K562 (cell line): ENCODE measurements around the gene P2RY4. TPM values are rescaled to one million over a fixed set of nuclear protein-coding genes. Genes with fewer than 3 reads are reported as not detected.
A peak's percentile ranks its signal among the peaks of the same experiment; 100 is the strongest.

Source experiments
- HEY1 ChIP-seq: fragments of 250-450 bp; sonication (Bioruptor Pico); IDR thresholded peaks from 2 replicates; pipeline ENCODE4 v1.5.0; 2020; ENCODE audit warnings: mild to moderate bottlenecking, moderate library complexity, borderline replicate concordance
- RAD21 ChIP-seq, 2 experiments: fragments of 250-450 bp in 1 of 2; fragments of 450-650 bp in 1 of 2; sonication (Bioruptor Pico) in 1 of 2; formaldehyde crosslinking in 1 of 2; IDR thresholded peaks in 1 of 2; conservative IDR thresholded peaks in 1 of 2; 2 replicates each; pipeline versions ENCODE4 v1.4.0 to v1.8.0; 2020 to 2022; ENCODE audit warnings: mild to moderate bottlenecking in 2 of 2, moderate library complexity in 1 of 2
- RAD51 ChIP-seq: fragments of 450-650 bp; IDR thresholded peaks from 2 replicates; pipeline ENCODE4 v1.7.1; 2016; ENCODE audit warnings: low read depth, mild to moderate bottlenecking, borderline replicate concordance
- RCOR1 ChIP-seq, 2 experiments: IDR thresholded peaks; 2 replicates each; pipeline ENCODE4 v1.6.1; 2012; ENCODE audit warnings: low read depth in 2 of 2, low read length in 2 of 2, borderline replicate concordance in 1 of 2, improper control_type of control experiment in 1 of 2
- REST ChIP-seq, 2 experiments: fragments of 450-650 bp; formaldehyde crosslinking in 1 of 2; IDR thresholded peaks; 2 replicates each; pipeline versions ENCODE4 v1.4.0 to v1.6.1; 2014 to 2020; ENCODE audit warnings: mild to moderate bottlenecking in 2 of 2, borderline replicate concordance in 1 of 2, low read depth in 1 of 2
- SMC3 ChIP-seq: conservative IDR thresholded peaks from 2 replicates; pipeline ENCODE4 v1.6.1; 2011; ENCODE audit warnings: low read depth, low read length, improper control_type of control experiment; ENCODE audit not compliant: insufficient read depth
- STAG1 ChIP-seq: sonication (generic); formaldehyde crosslinking; IDR thresholded peaks from 2 replicates; pipeline ENCODE4 v1.5.0; 2020; ENCODE audit warnings: missing genetic modification reagents, borderline replicate concordance
- STAT5A ChIP-seq: IDR thresholded peaks from 2 replicates; pipeline ENCODE4 v1.6.1; 2012; ENCODE audit warnings: low read length, inconsistent platforms, borderline replicate concordance
- ZBED1 ChIP-seq: IDR thresholded peaks from 2 replicates; pipeline ENCODE4 v1.6.1; 2014
- ZNF408 ChIP-seq: fragments of 250-450 bp; sonication (Bioruptor Pico); IDR thresholded peaks from 2 replicates; pipeline ENCODE4 v1.4.0; 2020; ENCODE audit warnings: low read depth, mild to moderate bottlenecking, moderate library complexity
- polyA plus RNA-seq, 8 experiments: library from polyadenylated mRNA; depleted of rRNA in 4 of 8; stranded (reverse) in 5 of 8; unstranded in 3 of 8; fragments of >200 nt; fragmentation: Nextera tagmentation in 2 of 8; fragmentation: Illumina TruSeq in 1 of 8; extraction: Ambion mirVana in 2 of 8; extraction: Trizol in 1 of 8; gene quantifications; 2 replicates each; pipeline versions ENCODE4 v1.2.1 to v1.2.3, GENCODE V29; 2011 to 2014; ENCODE audit warnings: inconsistent platforms in 1 of 8, missing spikeins in 1 of 8
- total RNA-seq, 7 experiments: library from RNA; depleted of rRNA in 6 of 7; stranded (reverse); fragments of >200 nt in 6 of 7; fragmentation: Illumina TruSeq in 2 of 7; extraction: Trizol in 2 of 7; gene quantifications; 2 replicates each; pipeline versions ENCODE4 v1.2.1 to v1.2.3, GENCODE V29; 2011 to 2021; ENCODE audit warnings: low replicate concordance in 1 of 7
- TF ChIP-seq, protein P1 (sequence below): sonication (generic); formaldehyde crosslinking; IDR thresholded peaks from 2 replicates; pipeline ENCODE4 v1.8.0; 2022; ENCODE audit warnings: mild to moderate bottlenecking, missing genetic modification reagents
- TF ChIP-seq, protein P2 (sequence below), 2 experiments: fragments of 150-350 bp in 1 of 2; IDR thresholded peaks; 2 replicates each; pipeline ENCODE4 v1.6.1; 2012 to 2016; ENCODE audit warnings: low read depth in 2 of 2, low read length in 2 of 2, mild to moderate bottlenecking in 1 of 2, moderate library complexity in 1 of 2

P2RY4 gene
- total and polyA plus RNA-seq, 9 of the 15 experiments (the other 6 are each of a cell fraction or from before 2014, with no cell fraction given) = not detected

- TF ChIP-seq RCOR1 (IDR thresholded peaks at IDR 0.05; ENCODE audit: borderline replicate concordance in 1 of 2, low read depth in 2 of 2, low read length in 2 of 2) = 0 out of 4 replicates have a peak, but pooled peaks of 1 of the 2 experiments have one; percentile 29
- TF ChIP-seq ZNF408 = no peak
- TF ChIP-seq, protein P1, sequence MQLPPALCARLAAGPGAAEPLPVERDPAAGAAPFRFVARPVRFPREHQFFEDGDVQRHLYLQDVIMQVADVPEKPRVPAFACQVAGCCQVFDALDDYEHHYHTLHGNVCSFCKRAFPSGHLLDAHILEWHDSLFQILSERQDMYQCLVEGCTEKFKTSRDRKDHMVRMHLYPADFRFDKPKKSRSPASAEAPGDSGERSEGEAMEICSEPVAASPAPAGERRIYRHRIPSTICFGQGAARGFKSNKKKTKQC (CRISPR knock-in tag) = no peak
- TF ChIP-seq, protein P2, sequence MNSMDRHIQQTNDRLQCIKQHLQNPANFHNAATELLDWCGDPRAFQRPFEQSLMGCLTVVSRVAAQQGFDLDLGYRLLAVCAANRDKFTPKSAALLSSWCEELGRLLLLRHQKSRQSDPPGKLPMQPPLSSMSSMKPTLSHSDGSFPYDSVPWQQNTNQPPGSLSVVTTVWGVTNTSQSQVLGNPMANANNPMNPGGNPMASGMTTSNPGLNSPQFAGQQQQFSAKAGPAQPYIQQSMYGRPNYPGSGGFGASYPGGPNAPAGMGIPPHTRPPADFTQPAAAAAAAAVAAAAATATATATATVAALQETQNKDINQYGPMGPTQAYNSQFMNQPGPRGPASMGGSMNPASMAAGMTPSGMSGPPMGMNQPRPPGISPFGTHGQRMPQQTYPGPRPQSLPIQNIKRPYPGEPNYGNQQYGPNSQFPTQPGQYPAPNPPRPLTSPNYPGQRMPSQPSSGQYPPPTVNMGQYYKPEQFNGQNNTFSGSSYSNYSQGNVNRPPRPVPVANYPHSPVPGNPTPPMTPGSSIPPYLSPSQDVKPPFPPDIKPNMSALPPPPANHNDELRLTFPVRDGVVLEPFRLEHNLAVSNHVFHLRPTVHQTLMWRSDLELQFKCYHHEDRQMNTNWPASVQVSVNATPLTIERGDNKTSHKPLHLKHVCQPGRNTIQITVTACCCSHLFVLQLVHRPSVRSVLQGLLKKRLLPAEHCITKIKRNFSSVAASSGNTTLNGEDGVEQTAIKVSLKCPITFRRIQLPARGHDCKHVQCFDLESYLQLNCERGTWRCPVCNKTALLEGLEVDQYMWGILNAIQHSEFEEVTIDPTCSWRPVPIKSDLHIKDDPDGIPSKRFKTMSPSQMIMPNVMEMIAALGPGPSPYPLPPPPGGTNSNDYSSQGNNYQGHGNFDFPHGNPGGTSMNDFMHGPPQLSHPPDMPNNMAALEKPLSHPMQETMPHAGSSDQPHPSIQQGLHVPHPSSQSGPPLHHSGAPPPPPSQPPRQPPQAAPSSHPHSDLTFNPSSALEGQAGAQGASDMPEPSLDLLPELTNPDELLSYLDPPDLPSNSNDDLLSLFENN (IDR thresholded peaks at IDR 0.05; ENCODE audit: low read depth in 2 of 2, low read length in 2 of 2) = no peak
- peak; percentile 39; the same call in 1 of the 2 replicates for TF ChIP-seq SMC3
- peak; percentile 58 to 72 for TF ChIP-seq RAD21 (CRISPR knock-in tag; conservative IDR thresholded peaks at IDR 0.05 in 1 of 2, IDR thresholded peaks at IDR 0.05 in 1 of 2)
- TF ChIP-seq REST (IDR thresholded peaks at IDR 0.05; ENCODE audit: borderline replicate concordance) = peak; percentile 72
- TF ChIP-seq REST (CRISPR knock-in tag; IDR thresholded peaks at IDR 0.05; ENCODE audit: low read depth) = no peak
- peak; percentile 56; the same call in 1 of the 2 replicates for TF ChIP-seq ZBED1
- no peak for TF ChIP-seq HEY1 (CRISPR knock-in tag)
- no peak for TF ChIP-seq STAT5A
- TF ChIP-seq RAD51 = no peak
- peak; percentile 30; the same call in 1 of the 2 replicates for TF ChIP-seq STAG1 (CRISPR knock-in tag)
Measured at GRCh38 chrX:70262952-70263567, 3.1 kb upstream of the P2RY4 start (continued).
